Panc1 (cell line): ENCODE results near the gene CUX1. TPM values are rescaled to one million over a fixed set of nuclear protein-coding genes. Genes with fewer than 3 reads are reported as not detected.
A peak's percentile ranks its signal among the peaks of the same experiment; 100 is the strongest.

ENCODE experiments used
- ATAC-seq: fragments of 200-7000 bp; cut with Tn5 transposase; 2 replicates; pipeline ENCODE4 v1.9.1; 2020; ENCODE audit warnings: mild to moderate bottlenecking, moderate library complexity
- BruUV-seq: library from RNA; stranded (reverse); fragments of 400-500 nt; replicated peaks from 2 replicates; lab custom pipeline; 2021; lab: Mats Ljungman, UMichigan
- CTCF ChIA-PET: fragments of 300-600 bp; sonication (Branson Sonifier 250); formaldehyde crosslinking; loops from one replicate; lab custom pipeline; 2022; ENCODE audit warnings: antibody characterized with exemption; lab: Charles Lee
- POLR2A ChIA-PET: fragments of 300-600 bp; sonication (Branson Sonifier 250); formaldehyde crosslinking; loops from one replicate; lab custom pipeline; 2022; ENCODE audit warnings: antibody characterized with exemption; lab: Charles Lee
- DNase-seq: peaks from one replicate; pipeline ENCODE4 v3.0.0-alpha.2; 2010; ENCODE audit warnings: low read depth, low spot score
- H3K27ac ChIP-seq: 2 replicates; pipeline ENCODE4 v1.5.1; 2011; ENCODE audit warnings: mild to moderate bottlenecking, low read length, inconsistent platforms
- H3K27me3 ChIP-seq: fragments of 200-500 bp; sonication (Bioruptor generic); 2 replicates; pipeline ENCODE4 v1.6.0; 2014; ENCODE audit warnings: low read length, inconsistent platforms; ENCODE audit not compliant: control insufficient read depth, insufficient read depth
- H3K36me3 ChIP-seq: fragments of 200-500 bp; sonication (Bioruptor generic); 2 replicates; pipeline ENCODE4 v1.5.1; 2014; ENCODE audit warnings: inconsistent platforms, mild to moderate bottlenecking, low read length, moderate library complexity; ENCODE audit not compliant: control insufficient read depth, insufficient read depth
- H3K4me1 ChIP-seq: 2 replicates; pipeline ENCODE4 v1.5.1; 2011; ENCODE audit warnings: inconsistent platforms, mild to moderate bottlenecking, low read length, moderate library complexity; ENCODE audit not compliant: control insufficient read depth, insufficient read depth
- H3K4me3 ChIP-seq, 2 experiments: 2 replicates each; pipeline ENCODE4 v1.5.1; 2011 to 2012; ENCODE audit warnings: low read depth in 2 of 2, low read length in 2 of 2, mild to moderate bottlenecking in 2 of 2, inconsistent platforms in 1 of 2, moderate library complexity in 1 of 2
- H3K9me3 ChIP-seq: fragments of 200-500 bp; sonication (Bioruptor generic); 2 replicates; pipeline ENCODE4 v1.5.1; 2014; ENCODE audit warnings: low read depth, mild to moderate bottlenecking, inconsistent platforms, low read length, moderate library complexity; ENCODE audit not compliant: control insufficient read depth, insufficient read depth
- CTCF ChIP-seq: fragments of 450-650 bp; IDR thresholded peaks from 2 replicates; pipeline ENCODE4 v1.5.1; 2017; ENCODE audit warnings: mild to moderate bottlenecking
- POLR2AphosphoS5 ChIP-seq: IDR thresholded peaks from 2 replicates; pipeline ENCODE4 v1.6.1; 2012; ENCODE audit warnings: mild to moderate bottlenecking, low read depth, low read length, moderate library complexity
- SIN3A ChIP-seq: IDR thresholded peaks from 2 replicates; pipeline ENCODE4 v1.6.1; 2012; ENCODE audit warnings: low read depth, mild to moderate bottlenecking, low read length, moderate library complexity, borderline replicate concordance; ENCODE audit not compliant: insufficient read depth
- TCF7L2 ChIP-seq: IDR thresholded peaks from 2 replicates; pipeline ENCODE4 v1.6.1; 2011; ENCODE audit warnings: mild to moderate bottlenecking, low read depth, low read length, inconsistent platforms
- in situ Hi-C: cut with HindIII; loops from 2 replicates; pipeline ENCODE4 v1.10.0; 2016; ENCODE audit warnings: low sequenced_read_pairs, low pct_unique_long_range_greater_than_20kb
- intact Hi-C: fragments of 100-400 bp; cut with micrococcal nuclease; formaldehyde crosslinking; loops from one replicate; pipeline ENCODE4 v1.10.0; 2022; ENCODE audit not compliant: unreplicated experiment
- total RNA-seq: library from RNA; stranded (reverse); gene quantifications from one replicate; pipeline ENCODE4 v1.2.1, GENCODE V29; 2021; ENCODE audit not compliant: unreplicated experiment
- TF ChIP-seq, protein P1 (sequence below), 2 experiments: IDR thresholded peaks; 2 replicates each; pipeline ENCODE4 v1.6.1; 2011 to 2012; ENCODE audit warnings: low read depth in 2 of 2, control low read depth in 1 of 2, low read length in 1 of 2, mild to moderate bottlenecking in 1 of 2, moderate library complexity in 1 of 2; ENCODE audit not compliant: insufficient read depth in 1 of 2

CUX1 gene
- total RNA-seq, 1 experiment from 2014 or later, result 50.9 TPM

GRCh38 chr7:102156867-102157266, 339.4 kb downstream of the CUX1 start:
- BruUV-seq, result no TSS peak
- no peak overlapping the region for H3K4me3 ChIP-seq

DNA sequence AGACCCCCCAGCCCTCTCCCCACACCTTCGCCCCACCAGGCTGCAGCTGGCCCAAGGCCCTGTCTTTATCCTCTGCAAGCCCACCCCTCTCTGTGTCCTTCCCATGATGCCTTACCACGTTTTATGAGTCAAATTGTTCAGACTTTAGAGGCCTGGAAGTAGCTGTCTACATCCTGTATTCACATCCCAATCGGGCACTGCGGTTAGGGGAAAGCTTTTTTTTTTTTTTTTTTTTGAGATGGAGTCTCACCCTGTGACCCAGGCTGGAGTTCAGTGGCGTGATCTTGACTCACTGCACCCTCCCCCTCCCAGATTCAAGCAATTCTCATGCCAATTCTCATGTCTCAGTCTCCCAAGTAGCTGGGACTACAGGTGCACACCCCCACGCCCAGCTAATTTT, 347.7 kb downstream of the CUX1 start:
- H3K4me3 ChIP-seq, result no peak overlapping the region
- ATAC-seq (no peak), DNase-seq (no peak)
- no peaks in the 10 kb centered on the region for H3K27me3 ChIP-seq
- in situ Hi-C loops, result no loop called here
- intact Hi-C loops, result no loop called here
- H3K36me3 ChIP-seq, result no peaks in the 10 kb centered on the region
- TF ChIP-seq POLR2AphosphoS5 (no peak), SIN3A (no peak), TCF7L2 (no peak), CTCF (no peak)
- TF ChIP-seq, protein P1, sequence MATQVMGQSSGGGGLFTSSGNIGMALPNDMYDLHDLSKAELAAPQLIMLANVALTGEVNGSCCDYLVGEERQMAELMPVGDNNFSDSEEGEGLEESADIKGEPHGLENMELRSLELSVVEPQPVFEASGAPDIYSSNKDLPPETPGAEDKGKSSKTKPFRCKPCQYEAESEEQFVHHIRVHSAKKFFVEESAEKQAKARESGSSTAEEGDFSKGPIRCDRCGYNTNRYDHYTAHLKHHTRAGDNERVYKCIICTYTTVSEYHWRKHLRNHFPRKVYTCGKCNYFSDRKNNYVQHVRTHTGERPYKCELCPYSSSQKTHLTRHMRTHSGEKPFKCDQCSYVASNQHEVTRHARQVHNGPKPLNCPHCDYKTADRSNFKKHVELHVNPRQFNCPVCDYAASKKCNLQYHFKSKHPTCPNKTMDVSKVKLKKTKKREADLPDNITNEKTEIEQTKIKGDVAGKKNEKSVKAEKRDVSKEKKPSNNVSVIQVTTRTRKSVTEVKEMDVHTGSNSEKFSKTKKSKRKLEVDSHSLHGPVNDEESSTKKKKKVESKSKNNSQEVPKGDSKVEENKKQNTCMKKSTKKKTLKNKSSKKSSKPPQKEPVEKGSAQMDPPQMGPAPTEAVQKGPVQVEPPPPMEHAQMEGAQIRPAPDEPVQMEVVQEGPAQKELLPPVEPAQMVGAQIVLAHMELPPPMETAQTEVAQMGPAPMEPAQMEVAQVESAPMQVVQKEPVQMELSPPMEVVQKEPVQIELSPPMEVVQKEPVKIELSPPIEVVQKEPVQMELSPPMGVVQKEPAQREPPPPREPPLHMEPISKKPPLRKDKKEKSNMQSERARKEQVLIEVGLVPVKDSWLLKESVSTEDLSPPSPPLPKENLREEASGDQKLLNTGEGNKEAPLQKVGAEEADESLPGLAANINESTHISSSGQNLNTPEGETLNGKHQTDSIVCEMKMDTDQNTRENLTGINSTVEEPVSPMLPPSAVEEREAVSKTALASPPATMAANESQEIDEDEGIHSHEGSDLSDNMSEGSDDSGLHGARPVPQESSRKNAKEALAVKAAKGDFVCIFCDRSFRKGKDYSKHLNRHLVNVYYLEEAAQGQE (IDR thresholded peaks at IDR 0.05; ENCODE audit: insufficient read depth in 1 of 2, low read depth in 2 of 2, low read length in 1 of 2), result no peak
- CTCF ChIA-PET, result no interaction called here
- H3K27ac ChIP-seq, result no peak overlapping the region
- H3K9me3 ChIP-seq, result no peaks in the 10 kb centered on the region
- H3K4me1 ChIP-seq, result no peaks in the 10 kb centered on the region
- BruUV-seq, result no TSS peak
- POLR2A ChIA-PET, result no interaction called here

More at GRCh38 chr7:102156867-102157266, 339.4 kb downstream of the CUX1 start:
- no peaks in the 10 kb centered on the region for H3K4me1 ChIP-seq
- H3K27ac ChIP-seq, result no peak overlapping the region
- no peaks in the 10 kb centered on the region for H3K27me3 ChIP-seq
- POLR2A ChIA-PET, result no interaction called here
- CTCF ChIA-PET, result no interaction called here
- H3K36me3 ChIP-seq, result no peaks in the 10 kb centered on the region
- no peaks in the 10 kb centered on the region for H3K9me3 ChIP-seq
- ATAC-seq (peak; percentile 34; the same call in 1 of the 2 replicates), DNase-seq (no peak)
- in situ Hi-C loops, result no loop called here
- TF ChIP-seq SIN3A (no peak), CTCF (no peak), TCF7L2 (no peak), POLR2AphosphoS5 (no peak)
- TF ChIP-seq, protein P1 (IDR thresholded peaks at IDR 0.05; ENCODE audit: insufficient read depth in 1 of 2, low read depth in 2 of 2, low read length in 1 of 2), result no peak
- intact Hi-C loops, result no loop called here
